ENCODE data around the gene CSHL1.

- TF ChIP-seq POLR2A (IDR thresholded peaks at IDR 0.05) (no peak), EP300 (IDR thresholded peaks at IDR 0.05) (no peak)
- TF ChIP-seq, protein P1, sequence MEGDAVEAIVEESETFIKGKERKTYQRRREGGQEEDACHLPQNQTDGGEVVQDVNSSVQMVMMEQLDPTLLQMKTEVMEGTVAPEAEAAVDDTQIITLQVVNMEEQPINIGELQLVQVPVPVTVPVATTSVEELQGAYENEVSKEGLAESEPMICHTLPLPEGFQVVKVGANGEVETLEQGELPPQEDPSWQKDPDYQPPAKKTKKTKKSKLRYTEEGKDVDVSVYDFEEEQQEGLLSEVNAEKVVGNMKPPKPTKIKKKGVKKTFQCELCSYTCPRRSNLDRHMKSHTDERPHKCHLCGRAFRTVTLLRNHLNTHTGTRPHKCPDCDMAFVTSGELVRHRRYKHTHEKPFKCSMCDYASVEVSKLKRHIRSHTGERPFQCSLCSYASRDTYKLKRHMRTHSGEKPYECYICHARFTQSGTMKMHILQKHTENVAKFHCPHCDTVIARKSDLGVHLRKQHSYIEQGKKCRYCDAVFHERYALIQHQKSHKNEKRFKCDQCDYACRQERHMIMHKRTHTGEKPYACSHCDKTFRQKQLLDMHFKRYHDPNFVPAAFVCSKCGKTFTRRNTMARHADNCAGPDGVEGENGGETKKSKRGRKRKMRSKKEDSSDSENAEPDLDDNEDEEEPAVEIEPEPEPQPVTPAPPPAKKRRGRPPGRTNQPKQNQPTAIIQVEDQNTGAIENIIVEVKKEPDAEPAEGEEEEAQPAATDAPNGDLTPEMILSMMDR (IDR thresholded peaks at IDR 0.05) = no peak
These were observed 34.9 kb upstream of the CSHL1 start for GRCh38 chr17:63945784-63946439.

All from upper lobe of left lung (tissue), 4 donors.